T47D (cell line): ENCODE measurements around the gene RUFY2.
"Not testable (repeated sequence)": the region's sequence is repeated elsewhere in the genome, so short reads cannot be mapped to it uniquely, and the experiment has no call there.

Source experiments
- DNase-seq, 2 experiments: peaks; one replicate each; pipeline versions ENCODE4 v3.0.0 to v3.0.0-alpha.2; 2011 to 2012; ENCODE audit warnings: low read depth in 1 of 2, low spot score in 1 of 2
- JUND ChIP-seq: IDR thresholded peaks from 2 replicates; pipeline ENCODE4 v1.6.1; 2012; ENCODE audit warnings: low read depth
- in situ Hi-C: cut with HindIII; loops from 2 replicates; pipeline ENCODE4 v1.10.0; 2016; ENCODE audit warnings: low sequenced_read_pairs, low pct_unique_long_range_greater_than_20kb

RUFY2 gene

DNA sequence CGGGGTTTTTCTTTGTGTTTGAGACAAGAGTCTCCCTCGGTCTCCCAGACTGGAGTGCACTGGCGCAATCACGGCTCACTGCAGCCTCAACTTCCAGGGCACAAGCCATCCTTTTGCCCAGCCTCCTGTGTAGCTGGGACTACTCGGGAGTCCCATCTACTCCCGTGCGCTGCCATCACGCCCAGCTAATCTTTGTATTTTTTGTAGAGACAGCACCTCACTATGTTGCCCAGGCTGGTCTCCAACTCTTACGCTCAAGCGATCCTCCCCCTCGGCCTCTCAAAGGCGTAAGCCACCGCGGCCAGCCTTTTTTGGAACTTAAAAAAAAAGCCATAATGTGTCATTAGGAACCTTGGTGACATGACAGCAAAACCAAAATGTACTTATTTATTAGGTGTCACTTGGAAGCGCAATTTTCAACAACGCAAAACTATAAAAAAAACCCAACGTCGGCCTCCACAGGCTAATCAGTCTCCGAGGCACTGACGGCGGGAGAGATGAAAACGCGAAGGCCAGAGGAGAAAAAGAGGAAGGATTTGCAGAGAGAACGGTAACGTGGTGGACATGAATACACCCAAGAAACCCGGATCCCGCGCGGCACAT is 76.1 kb downstream of the RUFY2 start:
- peak in 1 of 2 experiments; percentile 35 for DNase-seq
- in situ Hi-C loops, result no loop called here
- no peak for TF ChIP-seq JUND

GRCh38 chr10:68329506-68329861 is 77.6 kb downstream of the RUFY2 start:
- in situ Hi-C loops, result no loop called here
- DNase-seq, result no peak
- TF ChIP-seq JUND, result no peak

DNA sequence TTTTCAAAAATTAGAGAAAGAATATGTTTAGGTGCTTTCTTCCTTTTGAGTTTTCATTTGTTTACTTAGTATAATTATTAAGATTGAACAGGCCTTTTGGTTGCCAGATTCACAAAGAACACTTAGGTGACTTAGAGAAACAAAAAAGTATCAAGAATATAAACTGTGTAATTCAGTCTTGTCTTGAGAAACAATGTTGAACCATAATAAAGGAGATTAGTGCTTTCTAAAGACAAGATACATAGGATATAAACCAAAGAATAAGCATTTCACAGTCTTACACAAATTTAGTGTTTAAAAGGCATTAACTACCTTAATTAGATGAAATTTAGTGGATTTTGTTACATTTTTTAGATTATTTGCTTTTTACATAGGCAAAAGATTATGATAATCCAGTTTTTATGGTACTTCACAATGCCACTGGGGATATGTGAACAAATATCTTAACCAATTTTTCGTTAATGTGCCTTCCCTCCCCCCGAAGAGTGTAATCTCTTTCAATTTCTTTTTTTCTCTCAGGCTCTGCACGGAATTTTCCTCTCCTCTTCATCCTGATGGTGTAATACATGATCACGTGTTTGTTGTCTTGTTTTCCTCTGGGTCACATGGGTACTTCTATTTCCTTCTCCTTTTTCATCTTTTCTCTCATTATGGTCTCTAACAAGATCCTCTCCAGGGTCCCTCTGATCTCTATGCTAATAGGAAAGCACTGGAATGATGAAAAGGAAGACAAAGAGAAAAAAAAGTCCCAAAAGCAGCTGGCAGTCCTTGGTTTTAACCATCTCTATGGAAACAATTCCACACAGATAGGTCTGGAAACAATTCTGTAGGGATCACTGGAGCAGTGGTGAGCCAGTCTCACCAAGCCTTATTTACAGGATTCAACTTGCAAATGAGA is 78.9 kb downstream of the RUFY2 start:
- no peak for TF ChIP-seq JUND
- in situ Hi-C loops, result no loop called here
- peak in 1 of 2 experiments; percentile 75 for DNase-seq

DNA sequence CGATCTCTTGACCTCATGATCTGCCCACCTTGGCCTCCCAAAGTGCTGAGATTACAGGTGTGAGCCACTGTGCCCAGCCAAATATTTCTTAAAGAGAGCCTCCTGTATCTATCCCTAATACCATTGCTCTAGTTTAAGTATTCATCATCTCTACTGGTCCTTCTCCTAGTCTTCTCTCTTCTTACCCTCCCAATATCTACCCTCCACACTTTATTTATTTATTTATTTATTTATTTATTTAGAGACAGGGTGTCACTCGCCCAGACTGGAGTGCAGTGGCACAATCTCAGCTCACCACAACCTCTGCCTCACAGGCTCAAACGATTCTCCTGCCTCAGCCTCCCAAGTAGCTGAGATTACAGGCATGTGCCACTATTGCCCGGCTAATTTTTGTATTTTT is 82.7 kb downstream of the RUFY2 start:
- DNase-seq, in situ Hi-C loops: not testable (repeated sequence)

GRCh38 chr10:68318331-68319059 is 88.6 kb downstream of the RUFY2 start:
- in situ Hi-C loops, result no loop called here
- DNase-seq, result no peak
- no peak for TF ChIP-seq JUND

GRCh38 chr10:68315582-68315981 is 91.5 kb downstream of the RUFY2 start:
- no peak for TF ChIP-seq JUND
- in situ Hi-C loops, result no loop called here
- DNase-seq, result no peak

DNA sequence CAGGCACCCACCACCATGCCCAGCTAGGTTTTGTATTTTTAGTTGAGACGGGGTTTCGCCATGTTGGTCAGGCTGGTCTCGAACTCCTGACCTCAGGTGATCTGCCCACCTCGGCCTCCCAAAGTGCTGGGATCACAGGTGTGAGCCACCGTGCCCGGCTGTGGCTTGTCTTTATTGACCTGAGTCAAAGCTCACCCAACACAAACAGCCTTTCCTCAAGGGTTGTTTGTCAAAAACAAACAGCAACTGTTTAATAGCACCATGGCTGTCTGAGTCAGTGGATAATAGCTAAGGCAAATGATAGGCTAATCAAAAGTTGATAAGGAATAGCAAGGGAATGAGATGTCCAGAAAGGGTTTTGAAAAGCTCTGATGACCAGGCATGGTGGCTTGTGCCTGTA is 92.1 kb downstream of the RUFY2 start:
- in situ Hi-C loops, DNase-seq: not testable (repeated sequence)

- no peak for DNase-seq
- no peak for TF ChIP-seq JUND
- in situ Hi-C loops, result no loop called here
These were observed 96.5 kb downstream of the RUFY2 start for GRCh38 chr10:68310531-68310930.

DNA sequence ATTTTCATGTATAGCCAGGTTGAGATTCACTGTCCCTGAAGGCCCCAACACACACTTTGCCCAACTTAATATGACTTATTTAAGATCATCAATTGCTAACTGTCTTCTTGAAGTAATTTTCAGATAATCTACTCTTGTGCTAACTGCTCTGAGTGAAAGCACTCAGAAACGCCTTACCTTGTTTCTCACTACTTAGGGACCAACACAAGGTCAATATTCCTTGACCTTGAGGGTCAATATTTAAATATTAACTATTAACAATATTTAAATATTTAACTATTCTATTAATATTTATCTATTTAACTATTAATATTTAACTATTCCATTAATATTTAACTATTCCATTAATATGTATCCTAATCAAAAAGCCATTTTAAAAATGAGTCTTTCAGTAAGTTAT is 101.2 kb downstream of the RUFY2 start:
- no peak for TF ChIP-seq JUND
- in situ Hi-C loops, result no loop called here
- no peak for DNase-seq

DNA sequence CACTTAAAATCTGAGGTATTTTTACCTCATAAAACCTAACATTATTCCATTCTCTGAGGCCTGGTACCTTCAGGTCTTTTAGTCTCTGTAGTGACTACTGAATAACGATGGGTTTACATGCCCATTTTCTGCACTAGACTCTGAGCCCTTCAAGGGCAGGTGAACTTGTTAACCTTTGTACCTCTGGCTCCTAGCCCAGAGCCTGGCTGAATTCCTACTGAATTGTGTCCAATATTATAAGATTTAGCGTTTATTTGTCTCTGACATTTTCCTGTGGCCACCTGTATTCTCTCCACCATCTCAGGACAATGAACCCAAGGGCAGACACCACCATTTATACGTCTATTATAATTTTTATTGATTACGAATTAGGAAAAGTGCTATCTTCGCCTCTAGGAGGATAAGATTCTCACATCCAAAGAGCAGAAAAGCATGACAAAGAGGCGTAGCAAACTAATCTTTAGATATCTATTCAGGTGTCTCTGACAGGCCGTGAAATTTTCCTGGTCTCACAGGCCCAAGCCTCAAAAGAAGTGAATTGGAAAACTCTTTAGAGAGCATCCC is 103.1 kb downstream of the RUFY2 start:
- in situ Hi-C loops, result no loop called here
- no peak for TF ChIP-seq JUND
- no peak for DNase-seq

DNA sequence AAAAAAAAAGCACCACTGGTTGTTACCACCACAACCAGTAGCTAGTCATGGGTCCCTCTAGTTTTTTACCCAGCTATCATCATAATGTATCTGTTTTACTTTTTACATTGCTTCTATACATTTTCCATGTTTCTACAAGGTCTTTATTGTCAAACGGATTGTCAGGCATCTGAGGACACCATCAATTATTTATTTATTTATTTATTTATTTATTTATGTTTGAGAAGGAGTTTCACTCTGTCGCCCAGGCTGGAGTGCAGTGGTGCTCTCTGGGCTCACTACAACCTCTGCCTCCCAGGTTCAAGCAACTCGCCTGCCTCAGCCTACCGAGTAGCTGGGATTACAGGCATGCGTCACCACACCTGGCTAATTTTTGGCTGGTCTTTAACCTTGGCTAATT is 104.2 kb downstream of the RUFY2 start:
- TF ChIP-seq JUND, result no peak
- in situ Hi-C loops, result no loop called here
- DNase-seq, result no peak

GRCh38 chr10:68302503-68302823 is 104.6 kb downstream of the RUFY2 start:
- DNase-seq, result no peak
- TF ChIP-seq JUND, result no peak
- in situ Hi-C loops, result no loop called here
